AG04450 (cell line): ENCODE results near the gene STRIP2. TPM values are rescaled to one million over a fixed set of nuclear protein-coding genes. Genes with fewer than 3 reads are reported as not detected.
"Not testable (repeated sequence)": the region's sequence is repeated elsewhere in the genome, so short reads cannot be mapped to it uniquely, and the experiment has no call there.

Experiments used
- CTCF ChIA-PET: fragments of 300-600, 350-600 bp; formaldehyde crosslinking; extraction: SDS; loops from one replicate; lab custom pipeline; 2022; ENCODE audit warnings: antibody characterized with exemption, inconsistent platforms; lab: Charles Lee
- POLR2A ChIA-PET: fragments of 350-600 bp; formaldehyde crosslinking; extraction: SDS; loops from one replicate; lab custom pipeline; 2021; ENCODE audit warnings: antibody characterized with exemption, inconsistent platforms; lab: Yijun Ruan, JAX
- DNase-seq: peaks from one replicate; pipeline ENCODE4 v3.0.0-alpha.2; 2011; ENCODE audit warnings: low read depth, low spot score
- H3K27ac ChIP-seq: one replicate; pipeline ENCODE4 v1.5.1; 2012; ENCODE audit warnings: low read depth, low read length, control low read depth
- H3K27me3 ChIP-seq: one replicate; pipeline ENCODE4 v1.6.0; 2012; ENCODE audit warnings: low read length; ENCODE audit not compliant: control insufficient read depth, insufficient read depth
- H3K4me3 ChIP-seq: 2 replicates; pipeline ENCODE4 v1.5.1; 2011; ENCODE audit warnings: mild to moderate bottlenecking, low read depth, low read length, control low read depth
- H3K9me3 ChIP-seq: 2 replicates; pipeline ENCODE4 v1.5.1; 2012; ENCODE audit warnings: low read length; ENCODE audit not compliant: control insufficient read depth, insufficient read depth
- CTCF ChIP-seq: IDR thresholded peaks from 2 replicates; pipeline ENCODE4 v1.5.1; 2011; ENCODE audit warnings: low read depth, low read length, control low read depth, inconsistent platforms
- polyA plus RNA-seq: library from polyadenylated mRNA; depleted of rRNA; stranded (reverse); fragments of >200 nt; gene quantifications from 2 replicates; pipeline ENCODE4 v1.2.3, GENCODE V29; 2011

Gene STRIP2
- polyA plus RNA-seq, 1 experiment: 1.7 TPM

DNA sequence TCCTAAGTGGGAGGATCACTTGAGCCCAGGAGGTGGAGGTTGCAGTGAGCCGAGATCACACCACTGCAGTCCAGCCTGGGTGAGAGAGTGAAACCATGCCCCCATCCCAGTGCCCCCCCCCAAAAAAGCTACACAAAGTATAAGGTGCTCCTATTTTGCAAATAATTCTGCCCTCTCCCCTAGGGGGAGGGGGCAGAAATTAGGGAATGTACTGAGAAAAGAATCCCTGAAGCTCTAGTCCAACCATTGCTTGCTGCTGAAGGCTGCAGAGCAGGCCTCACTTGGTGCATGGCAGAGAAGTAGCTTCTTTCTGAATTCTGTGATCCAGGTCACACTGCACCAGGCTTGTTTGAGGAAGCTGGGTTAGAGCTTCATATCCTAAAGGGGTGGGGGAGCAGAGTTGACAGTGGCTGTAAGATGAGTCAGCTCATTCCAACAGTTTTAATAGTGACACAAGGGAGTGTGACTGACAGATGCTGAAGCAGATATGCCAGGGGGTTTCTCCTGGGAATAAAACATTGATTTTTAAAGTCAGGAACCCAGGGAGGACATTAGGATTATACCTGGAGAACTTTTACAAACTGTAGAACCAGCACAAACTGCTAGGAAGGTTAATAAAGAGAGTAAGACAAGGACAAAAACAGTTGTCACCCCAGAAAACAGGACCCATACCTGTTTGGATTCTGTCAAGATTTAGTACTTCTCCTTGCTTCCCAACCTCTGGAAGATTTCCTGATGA is 32.8 kb upstream of the STRIP2 start:
- ChIA-PET CTCF (interaction anchor here (0.9 to 3.1 kb wide), 5 partner anchors 10 to 190 kb away, joined by 3 to 16 read pairs (median 4); no protein-coding TSS in a partner anchor), POLR2A (no interaction called here)
- no peaks in the 10 kb centered on the region for H3K27me3 ChIP-seq
- no peak overlapping the region for H3K4me3 ChIP-seq
- no peak for DNase-seq
- no peaks in the 10 kb centered on the region for H3K9me3 ChIP-seq
- no peak for TF ChIP-seq CTCF
- no peak overlapping the region for H3K27ac ChIP-seq

GRCh38 chr7:129401967-129402860 is 32.0 kb upstream of the STRIP2 start:
- Histone ChIP-seq H3K4me3 (no peak overlapping the region), H3K27me3 (no peaks in the 10 kb centered on the region), H3K9me3 (no peaks in the 10 kb centered on the region), H3K27ac (no peak overlapping the region)
- CTCF ChIA-PET: interaction anchor here (1.3 to 3.1 kb wide), 3 partner anchors 27 to 69 kb away, joined by 3 to 16 read pairs (median 8); no protein-coding TSS in a partner anchor
- no peak for TF ChIP-seq CTCF
- POLR2A ChIA-PET: no interaction called here
- DNase-seq: no peak

GRCh38 chr7:129405527-129405926 is 28.7 kb upstream of the STRIP2 start:
- TF ChIP-seq CTCF: no peak
- ChIA-PET POLR2A (no interaction called here), CTCF (interaction anchor here (1.0 kb wide), 1 partner anchor 38 kb away, joined by 5 read pairs; no protein-coding TSS in a partner anchor)
- Histone ChIP-seq H3K4me3 (no peak overlapping the region), H3K27ac (no peak overlapping the region), H3K27me3 (no peaks in the 10 kb centered on the region), H3K9me3 (no peaks in the 10 kb centered on the region)
- DNase-seq: no peak

- DNase-seq, POLR2A ChIA-PET, H3K4me3 ChIP-seq, CTCF ChIA-PET, H3K27me3 ChIP-seq, H3K27ac ChIP-seq, H3K9me3 ChIP-seq: not testable (repeated sequence)
These were observed 24.0 kb upstream of the STRIP2 start for GRCh38 chr7:129410238-129410637.

DNA sequence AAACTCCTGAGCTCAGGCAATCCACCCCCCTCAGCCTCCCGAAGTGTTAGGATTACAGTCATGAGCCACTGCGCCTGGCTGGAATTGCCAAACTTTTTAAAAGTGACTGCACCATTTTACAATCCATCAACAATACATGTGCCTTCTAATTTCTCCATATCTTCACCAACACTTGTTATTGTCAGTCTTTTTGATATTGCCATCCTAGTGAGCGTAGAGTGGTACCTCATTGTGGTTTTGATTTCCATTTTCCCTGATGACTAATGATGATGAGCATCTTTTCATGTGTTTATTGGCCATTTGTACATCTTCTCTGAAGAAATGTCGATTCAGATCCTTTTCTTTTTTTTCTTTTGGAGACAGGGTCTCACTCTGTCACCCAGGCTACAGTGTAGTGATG is 21.7 kb upstream of the STRIP2 start:
- no peak overlapping the region for H3K4me3 ChIP-seq
- CTCF ChIA-PET: interaction anchor here (0.7 to 1.0 kb wide), 2 partner anchors 45 to 232 kb away, joined by 3 read pairs; no protein-coding TSS in a partner anchor
- H3K9me3 ChIP-seq: peaks cover 4% of the 10 kb centered on the region
- no peak overlapping the region for H3K27ac ChIP-seq
- no peak for DNase-seq
- TF ChIP-seq CTCF: no peak
- no peaks in the 10 kb centered on the region for H3K27me3 ChIP-seq
- POLR2A ChIA-PET: no interaction called here
